Measurements from ENCODE around the gene GMPPA.
A peak's percentile ranks its signal among the peaks of the same experiment; 100 is the strongest.

The GMPPA gene

GRCh38 chr2:219533930-219534661 is 35.4 kb downstream of the GMPPA start:
- Histone ChIP-seq H3K4ac (ENCODE audit: low read length) (no peak overlapping the region), H2AFZ (ENCODE audit: low read length) (no peak overlapping the region), H2BK12ac (ENCODE audit: low read length) (no peak overlapping the region), H3K27me3 (ENCODE audit: control insufficient read depth in 3 of 3, insufficient read depth in 3 of 3, low read depth in 1 of 3, low read length in 3 of 3) (peaks cover 0 to 54% (median 9%) of the 10 kb centered on the region in 3 experiments), H3K18ac (ENCODE audit: low read length) (no peak overlapping the region), H3K9me3 (replicated peaks in 1 of 2; ENCODE audit: control insufficient read depth in 2 of 2, insufficient read depth in 1 of 2, low read depth in 1 of 2, low read length in 2 of 2) (no peaks in the 10 kb centered on the region), H3K23ac (ENCODE audit: low read depth, low read length, poor library complexity) (no peak overlapping the region), H2BK120ac (ENCODE audit: low read depth, low read length) (no peak overlapping the region), H2AK5ac (ENCODE audit: low read depth, low read length) (no peak overlapping the region), H2BK5ac (ENCODE audit: low read length) (no peak overlapping the region), H3K79me1 (ENCODE audit: low read depth, low read length) (no peaks in the 10 kb centered on the region), H3K14ac (ENCODE audit: low read length) (no peak overlapping the region), H3K27ac (replicated peaks; ENCODE audit: low read length) (no peak overlapping the region), H3K36me3 (replicated peaks in 1 of 2; ENCODE audit: control insufficient read depth in 2 of 2, insufficient read depth in 2 of 2, low read length in 2 of 2) (peaks cover 2 to 8% of the 10 kb centered on the region in 2 donors), H3K9ac (ENCODE audit: low read depth, low read length, poor library complexity) (peak overlapping the region; percentile 27), H4K8ac (ENCODE audit: low read depth, low read length) (no peak overlapping the region), H2BK15ac (ENCODE audit: low read length) (no peak overlapping the region), H4K91ac (ENCODE audit: low read depth, low read length, poor library complexity) (no peak overlapping the region), H3K4me3 (ENCODE audit: low read length in 2 of 2) (no peak overlapping the region), H3K4me1 (ENCODE audit: control insufficient read depth in 2 of 2, insufficient read depth in 1 of 2, low read depth in 1 of 2, low read length in 2 of 2) (peaks cover 20 to 22% of the 10 kb centered on the region in 2 donors), H3K4me2 (ENCODE audit: insufficient read depth, low read length, poor library complexity, severe bottlenecking) (no peak overlapping the region)
- DNase-seq (ENCODE audit: low spot score), result no peak
- WGBS, 2 donors (ENCODE audit: extremely low coverage in 2 of 2, insufficient read length in 2 of 2, insufficient replicate concordance in 1 of 2), result no CpG with 5 or more reads among the region's 6 CpGs

- Histone ChIP-seq H2BK5ac (ENCODE audit: low read length) (no peak overlapping the region), H3K18ac (ENCODE audit: low read length) (no peak overlapping the region), H3K14ac (ENCODE audit: low read length) (no peak overlapping the region), H3K79me1 (ENCODE audit: low read depth, low read length) (peaks cover 2% of the 10 kb centered on the region), H3K27me3 (ENCODE audit: control insufficient read depth in 3 of 3, insufficient read depth in 3 of 3, low read depth in 1 of 3, low read length in 3 of 3) (peaks cover 0 to 36% (median 0%) of the 10 kb centered on the region in 3 experiments), H3K23ac (ENCODE audit: low read depth, low read length, poor library complexity) (no peak overlapping the region), H4K91ac (ENCODE audit: low read depth, low read length, poor library complexity) (no peak overlapping the region), H2AFZ (ENCODE audit: low read length) (no peak overlapping the region), H2BK12ac (ENCODE audit: low read length) (no peak overlapping the region), H3K27ac (replicated peaks; ENCODE audit: low read length) (no peak overlapping the region), H3K4me1 (ENCODE audit: control insufficient read depth in 2 of 2, insufficient read depth in 1 of 2, low read depth in 1 of 2, low read length in 2 of 2) (peaks cover 15 to 16% of the 10 kb centered on the region in 2 donors), H3K9me3 (replicated peaks in 1 of 2; ENCODE audit: control insufficient read depth in 2 of 2, insufficient read depth in 1 of 2, low read depth in 1 of 2, low read length in 2 of 2) (no peaks in the 10 kb centered on the region), H4K8ac (ENCODE audit: low read depth, low read length) (no peak overlapping the region), H3K4me3 (ENCODE audit: low read length in 2 of 2) (no peak overlapping the region), H3K9ac (ENCODE audit: low read depth, low read length, poor library complexity) (no peak overlapping the region), H3K36me3 (replicated peaks in 1 of 2; ENCODE audit: control insufficient read depth in 2 of 2, insufficient read depth in 2 of 2, low read length in 2 of 2) (peaks cover 13 to 31% of the 10 kb centered on the region in 2 donors), H3K4me2 (ENCODE audit: insufficient read depth, low read length, poor library complexity, severe bottlenecking) (no peak overlapping the region), H2BK15ac (ENCODE audit: low read length) (no peak overlapping the region), H3K4ac (ENCODE audit: low read length) (no peak overlapping the region), H2BK120ac (ENCODE audit: low read depth, low read length) (no peak overlapping the region), H2AK5ac (ENCODE audit: low read depth, low read length) (peak overlapping the region; percentile 96)
- WGBS, 2 donors (ENCODE audit: extremely low coverage in 2 of 2, insufficient read length in 2 of 2, insufficient replicate concordance in 1 of 2), result no CpG with 5 or more reads among the region's 16 CpGs
- DNase-seq (ENCODE audit: low spot score), result no peak
Observed at GRCh38 chr2:219536425-219536824, 37.7 kb downstream of the GMPPA start.

- H4K91ac ChIP-seq (ENCODE audit: low read depth, low read length, poor library complexity), result no peak overlapping the region
- H3K14ac ChIP-seq (ENCODE audit: low read length), result no peak overlapping the region
- WGBS, 2 donors (ENCODE audit: extremely low coverage in 2 of 2, insufficient read length in 2 of 2, insufficient replicate concordance in 1 of 2), result no CpG with 5 or more reads among the region's 9 CpGs
- no peak for DNase-seq (ENCODE audit: low spot score)
- H2BK12ac ChIP-seq (ENCODE audit: low read length), result no peak overlapping the region
- H3K9ac ChIP-seq (ENCODE audit: low read depth, low read length, poor library complexity), result no peak overlapping the region
- no peak overlapping the region for H3K4ac ChIP-seq (ENCODE audit: low read length)
- peaks cover 0 to 30% (median 1%) of the 10 kb centered on the region in 3 experiments for H3K27me3 ChIP-seq (ENCODE audit: control insufficient read depth in 3 of 3, insufficient read depth in 3 of 3, low read depth in 1 of 3, low read length in 3 of 3)
- peaks cover 15 to 20% of the 10 kb centered on the region in 2 donors for H3K4me1 ChIP-seq (ENCODE audit: control insufficient read depth in 2 of 2, insufficient read depth in 1 of 2, low read depth in 1 of 2, low read length in 2 of 2)
- no peak overlapping the region for H3K27ac ChIP-seq (replicated peaks; ENCODE audit: low read length)
- no peaks in the 10 kb centered on the region for H3K9me3 ChIP-seq (replicated peaks in 1 of 2; ENCODE audit: control insufficient read depth in 2 of 2, insufficient read depth in 1 of 2, low read depth in 1 of 2, low read length in 2 of 2)
- H2AK5ac ChIP-seq (ENCODE audit: low read depth, low read length), result peak overlapping the region; percentile 96
- no peak overlapping the region for H2AFZ ChIP-seq (ENCODE audit: low read length)
- H2BK120ac ChIP-seq (ENCODE audit: low read depth, low read length), result no peak overlapping the region
- peaks cover 2% of the 10 kb centered on the region for H3K79me1 ChIP-seq (ENCODE audit: low read depth, low read length)
- H3K18ac ChIP-seq (ENCODE audit: low read length), result peak overlapping the region; percentile 77
- H3K4me2 ChIP-seq (ENCODE audit: insufficient read depth, low read length, poor library complexity, severe bottlenecking), result no peak overlapping the region
- peak overlapping the region; percentile 86 for H3K23ac ChIP-seq (ENCODE audit: low read depth, low read length, poor library complexity)
- H3K4me3 ChIP-seq (ENCODE audit: low read length in 2 of 2), result no peak overlapping the region
- peak overlapping the region; percentile 82 for H2BK15ac ChIP-seq (ENCODE audit: low read length)
- H3K36me3 ChIP-seq (replicated peaks in 1 of 2; ENCODE audit: control insufficient read depth in 2 of 2, insufficient read depth in 2 of 2, low read length in 2 of 2), result peaks cover 13 to 32% of the 10 kb centered on the region in 2 donors
- H4K8ac ChIP-seq (ENCODE audit: low read depth, low read length), result no peak overlapping the region
- no peak overlapping the region for H2BK5ac ChIP-seq (ENCODE audit: low read length)
Observed at GRCh38 chr2:219536967-219537366, 38.3 kb downstream of the GMPPA start.

- Histone ChIP-seq H3K27ac (replicated peaks; ENCODE audit: low read length) (no peak overlapping the region), H3K14ac (ENCODE audit: low read length) (no peak overlapping the region), H3K27me3 (ENCODE audit: control insufficient read depth in 3 of 3, insufficient read depth in 3 of 3, low read depth in 1 of 3, low read length in 3 of 3) (peaks cover 0 to 21% (median 10%) of the 10 kb centered on the region in 3 experiments), H2BK12ac (ENCODE audit: low read length) (no peak overlapping the region), H3K4me2 (ENCODE audit: insufficient read depth, low read length, poor library complexity, severe bottlenecking) (peak overlapping the region; percentile 3), H3K9ac (ENCODE audit: low read depth, low read length, poor library complexity) (peak overlapping the region; percentile 56), H3K4me3 (ENCODE audit: low read length in 2 of 2) (no peak overlapping the region), H4K91ac (ENCODE audit: low read depth, low read length, poor library complexity) (no peak overlapping the region), H2BK120ac (ENCODE audit: low read depth, low read length) (no peak overlapping the region), H3K79me1 (ENCODE audit: low read depth, low read length) (peaks cover 2% of the 10 kb centered on the region), H2BK15ac (ENCODE audit: low read length) (peak overlapping the region; percentile 82), H3K9me3 (replicated peaks in 1 of 2; ENCODE audit: control insufficient read depth in 2 of 2, insufficient read depth in 1 of 2, low read depth in 1 of 2, low read length in 2 of 2) (no peaks in the 10 kb centered on the region), H3K18ac (ENCODE audit: low read length) (peak overlapping the region; percentile 73), H2AFZ (ENCODE audit: low read length) (no peak overlapping the region), H4K8ac (ENCODE audit: low read depth, low read length) (peak overlapping the region; percentile 9), H2BK5ac (ENCODE audit: low read length) (no peak overlapping the region), H3K23ac (ENCODE audit: low read depth, low read length, poor library complexity) (peak overlapping the region; percentile 86), H3K36me3 (replicated peaks in 1 of 2; ENCODE audit: control insufficient read depth in 2 of 2, insufficient read depth in 2 of 2, low read length in 2 of 2) (peaks cover 13 to 32% of the 10 kb centered on the region in 2 donors), H3K4ac (ENCODE audit: low read length) (no peak overlapping the region), H3K4me1 (ENCODE audit: control insufficient read depth in 2 of 2, insufficient read depth in 1 of 2, low read depth in 1 of 2, low read length in 2 of 2) (peaks cover 18 to 23% of the 10 kb centered on the region in 2 donors), H2AK5ac (ENCODE audit: low read depth, low read length) (peak overlapping the region; percentile 96)
- no peak for DNase-seq (ENCODE audit: low spot score)
- no CpG with 5 or more reads among the region's 15 CpGs for WGBS, 2 donors (ENCODE audit: extremely low coverage in 2 of 2, insufficient read length in 2 of 2, insufficient replicate concordance in 1 of 2)
Observed at GRCh38 chr2:219537657-219538488, 39.2 kb downstream of the GMPPA start.
